Astrocyte of the cerebellum (primary cell): ENCODE measurements around the gene CAPN9.

Source experiments
- DNase-seq: peaks from one replicate; pipeline ENCODE4 v3.0.0-alpha.2; 2011; ENCODE audit warnings: low read depth
- H3K4me3 ChIP-seq: 2 replicates; pipeline ENCODE4 v1.5.1; 2011; ENCODE audit warnings: mild to moderate bottlenecking, low read depth, low read length, moderate library complexity
- in situ Hi-C: cut with HindIII; loops from 2 replicates; pipeline ENCODE4 v1.10.0; 2017; ENCODE audit warnings: low sequenced_read_pairs
- TF ChIP-seq, protein P1 (sequence below): IDR thresholded peaks from 2 replicates; pipeline ENCODE4 v1.5.1; 2012; ENCODE audit warnings: low read length, low read depth, moderate library complexity, mild to moderate bottlenecking; ENCODE audit errors: missing control alignments

Gene CAPN9

GRCh38 chr1:230806552-230806951 lies 59.4 kb downstream of the CAPN9 start:
- in situ Hi-C loops, result no loop called here
- no peak for DNase-seq
- TF ChIP-seq, protein P1, sequence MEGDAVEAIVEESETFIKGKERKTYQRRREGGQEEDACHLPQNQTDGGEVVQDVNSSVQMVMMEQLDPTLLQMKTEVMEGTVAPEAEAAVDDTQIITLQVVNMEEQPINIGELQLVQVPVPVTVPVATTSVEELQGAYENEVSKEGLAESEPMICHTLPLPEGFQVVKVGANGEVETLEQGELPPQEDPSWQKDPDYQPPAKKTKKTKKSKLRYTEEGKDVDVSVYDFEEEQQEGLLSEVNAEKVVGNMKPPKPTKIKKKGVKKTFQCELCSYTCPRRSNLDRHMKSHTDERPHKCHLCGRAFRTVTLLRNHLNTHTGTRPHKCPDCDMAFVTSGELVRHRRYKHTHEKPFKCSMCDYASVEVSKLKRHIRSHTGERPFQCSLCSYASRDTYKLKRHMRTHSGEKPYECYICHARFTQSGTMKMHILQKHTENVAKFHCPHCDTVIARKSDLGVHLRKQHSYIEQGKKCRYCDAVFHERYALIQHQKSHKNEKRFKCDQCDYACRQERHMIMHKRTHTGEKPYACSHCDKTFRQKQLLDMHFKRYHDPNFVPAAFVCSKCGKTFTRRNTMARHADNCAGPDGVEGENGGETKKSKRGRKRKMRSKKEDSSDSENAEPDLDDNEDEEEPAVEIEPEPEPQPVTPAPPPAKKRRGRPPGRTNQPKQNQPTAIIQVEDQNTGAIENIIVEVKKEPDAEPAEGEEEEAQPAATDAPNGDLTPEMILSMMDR, result no peak

GRCh38 chr1:230807029-230807428 lies 59.8 kb downstream of the CAPN9 start:
- TF ChIP-seq, protein P1, result no peak
- in situ Hi-C loops, result no loop called here
- no peak overlapping the region for H3K4me3 ChIP-seq
- DNase-seq, result no peak

More at GRCh38 chr1:230806552-230806951, 59.4 kb downstream of the CAPN9 start:
- no peak overlapping the region for H3K4me3 ChIP-seq

GRCh38 chr1:230807561-230808280 lies 60.5 kb downstream of the CAPN9 start:
- DNase-seq, result no peak
- in situ Hi-C loops, result no loop called here
- H3K4me3 ChIP-seq, result no peak overlapping the region
- TF ChIP-seq, protein P1, result no peak

DNA sequence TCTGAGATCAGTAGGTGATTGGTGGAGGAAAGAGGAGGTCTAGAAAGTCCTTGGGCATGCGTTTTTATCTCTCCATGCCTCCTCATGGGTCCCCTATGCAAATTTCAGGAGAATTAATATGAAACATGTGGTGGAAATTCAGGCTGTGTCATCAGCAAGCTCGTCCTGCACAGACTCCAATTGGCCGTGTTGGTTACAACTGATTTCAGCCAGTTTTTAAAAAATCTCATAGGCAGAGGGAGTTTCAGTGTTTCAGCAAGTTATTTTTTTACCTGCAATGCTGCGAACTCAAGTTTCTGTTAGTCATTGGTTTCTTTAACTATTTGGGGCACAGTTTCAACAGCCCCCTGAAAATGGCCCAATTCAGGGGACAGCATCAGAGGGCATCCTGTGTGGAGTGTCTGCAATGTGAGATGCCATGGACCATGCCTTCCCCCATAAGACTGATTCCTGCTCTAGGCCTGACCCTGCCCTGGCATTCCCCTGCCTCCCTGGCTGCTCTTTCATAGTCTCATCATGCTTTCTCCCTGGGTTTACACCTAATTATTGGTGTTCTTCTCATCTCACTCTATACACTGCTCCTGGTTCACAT lies 61.2 kb downstream of the CAPN9 start:
- H3K4me3 ChIP-seq, result no peak overlapping the region
- DNase-seq, result no peak
- in situ Hi-C loops, result no loop called here
- TF ChIP-seq, protein P1, result no peak

DNA sequence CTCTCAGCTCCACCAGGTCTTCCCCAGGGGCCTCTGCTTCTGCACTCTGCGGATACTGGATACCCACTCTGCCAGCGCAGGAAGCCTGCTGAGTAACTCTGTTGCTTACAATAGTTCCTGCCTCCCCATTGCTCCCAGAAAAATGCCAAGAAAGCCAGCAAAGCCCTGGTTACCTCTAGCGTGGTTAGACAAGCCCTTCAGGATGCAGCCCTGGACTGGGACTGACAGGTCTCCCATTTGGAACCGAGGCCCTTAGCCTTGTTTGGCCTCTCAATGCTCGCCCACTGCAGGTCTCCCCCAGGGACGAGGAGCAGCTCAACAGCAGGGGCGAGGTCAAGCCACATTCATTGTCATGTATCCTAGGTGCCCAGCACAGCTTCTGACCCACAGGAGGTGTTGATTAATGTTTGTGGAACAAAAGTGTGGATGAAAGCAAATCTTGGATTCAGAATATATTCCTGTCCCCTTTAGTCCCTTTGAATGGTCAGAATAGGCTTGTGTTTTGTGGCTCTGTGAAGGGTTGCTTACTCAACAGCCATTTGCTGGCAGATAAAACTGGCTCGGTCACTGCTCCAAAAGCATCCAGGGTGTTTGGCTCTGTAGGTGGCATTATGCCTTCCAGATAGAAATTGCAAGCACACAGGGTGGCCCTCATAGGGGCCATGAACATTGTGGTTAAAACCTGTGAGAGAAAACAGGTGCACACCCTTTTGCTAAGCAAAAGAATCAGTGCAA lies 62.2 kb downstream of the CAPN9 start:
- TF ChIP-seq, protein P1, result no peak

GRCh38 chr1:230812568-230812967 lies 65.4 kb downstream of the CAPN9 start:
- in situ Hi-C loops, result no loop called here
- no peak for DNase-seq
- TF ChIP-seq, protein P1, result no peak
- no peak overlapping the region for H3K4me3 ChIP-seq

More for the DNA sequence above, 62.2 kb downstream of the CAPN9 start:
- no peak overlapping the region for H3K4me3 ChIP-seq
- in situ Hi-C loops, result no loop called here
- DNase-seq, result no peak
